HG02973 (cell line): Measurements from ENCODE around the gene PSAPL1.

ENCODE experiments used
- ATAC-seq: cut with Tn5 transposase; IDR thresholded peaks from one replicate; pipeline ENCODE4 v1.9.1; 2021; ENCODE audit warnings: moderate library complexity; ENCODE audit not compliant: unreplicated experiment

Gene PSAPL1

DNA sequence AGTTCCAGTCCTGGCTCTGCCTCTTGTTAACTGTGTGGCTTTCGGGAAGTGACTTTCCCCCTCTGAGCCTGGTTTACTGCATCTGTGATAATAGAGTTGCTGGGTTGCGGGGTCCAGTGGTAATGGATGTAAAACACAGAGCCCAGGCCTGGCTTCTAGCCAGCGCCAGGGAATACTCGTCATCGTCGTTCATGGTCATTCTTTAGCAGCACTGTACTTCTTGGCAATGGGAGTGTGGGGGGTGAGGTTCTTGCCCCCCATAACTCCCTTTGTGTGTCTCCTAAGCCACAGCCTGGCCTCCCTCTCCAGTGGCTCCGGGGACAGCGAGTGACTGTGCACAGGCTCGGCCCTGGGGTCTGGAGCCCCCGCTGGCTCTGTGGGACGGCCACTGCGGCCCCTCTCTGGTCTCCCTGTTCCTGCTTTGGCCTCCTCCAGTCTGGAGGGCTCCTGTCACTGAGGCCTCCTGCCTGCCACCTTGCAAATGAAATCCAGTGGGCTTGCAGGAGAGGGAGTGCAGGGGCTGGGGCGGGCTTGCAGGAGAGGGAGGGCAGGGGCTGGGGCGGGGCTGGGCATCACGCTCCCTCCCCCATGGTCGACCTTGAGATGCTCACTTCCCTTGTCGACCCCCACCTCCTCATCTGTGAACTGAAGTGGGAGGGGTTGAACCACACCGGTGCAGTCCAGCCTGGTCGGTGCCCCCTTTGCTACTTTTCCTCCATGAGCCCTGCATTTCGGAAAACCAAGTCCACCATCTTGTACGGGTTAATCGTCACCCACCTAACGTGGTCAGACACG, 13.2 kb downstream of the PSAPL1 start:
- ATAC-seq, result no peak

DNA sequence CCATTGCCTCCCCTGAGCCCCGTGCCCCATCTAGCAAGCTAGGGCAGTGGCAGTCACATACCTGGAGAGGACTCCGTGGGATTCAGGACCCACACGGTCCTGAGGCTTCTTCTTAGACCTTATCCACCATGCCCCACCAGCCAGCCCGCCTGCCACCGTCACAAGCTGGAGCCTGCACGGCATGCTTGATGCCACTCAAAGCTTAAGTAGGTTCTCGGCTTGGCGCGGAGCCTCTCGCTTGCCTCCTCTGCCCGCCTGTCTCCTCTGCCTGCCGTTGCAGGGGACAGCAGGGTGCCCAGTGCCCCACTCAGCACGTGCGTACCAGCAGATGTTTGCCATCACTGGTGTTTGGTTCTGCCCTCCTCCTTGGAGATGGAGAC, 14.1 kb downstream of the PSAPL1 start:
- ATAC-seq, result no peak

DNA sequence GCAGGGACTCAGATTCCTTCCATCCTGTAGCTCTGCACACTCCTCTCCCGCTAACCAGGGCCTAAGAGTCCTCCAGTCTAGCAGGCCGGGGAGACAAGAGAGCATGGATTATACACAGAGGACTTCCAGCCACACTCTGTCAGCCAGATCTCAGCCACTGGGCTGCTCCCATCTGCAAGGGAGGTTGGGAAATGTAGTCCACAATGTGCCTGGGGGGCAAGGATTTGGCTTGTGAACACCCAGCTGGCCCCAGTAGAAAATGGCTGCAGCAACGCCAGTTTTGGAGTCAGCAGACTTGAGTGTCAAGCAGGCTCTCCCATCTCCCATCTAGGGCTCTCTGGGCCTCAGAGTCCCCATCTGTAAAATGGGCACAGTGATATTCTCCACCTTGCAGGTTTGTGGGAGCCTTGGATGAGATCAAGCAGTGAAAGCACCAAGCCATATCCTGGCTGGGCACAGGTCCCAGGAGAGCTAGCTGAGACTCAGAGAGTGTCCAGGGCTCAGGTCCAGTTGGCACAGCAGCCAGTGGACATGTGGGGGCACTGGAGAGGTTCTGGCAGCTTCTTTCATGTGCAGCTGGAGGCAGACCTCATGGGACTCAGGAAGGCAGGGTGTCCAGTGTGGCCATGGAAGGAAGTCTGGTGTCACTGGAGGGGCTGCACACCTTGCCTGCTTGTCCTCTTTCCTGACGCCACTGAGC, 14.6 kb downstream of the PSAPL1 start:
- no peak for ATAC-seq

DNA sequence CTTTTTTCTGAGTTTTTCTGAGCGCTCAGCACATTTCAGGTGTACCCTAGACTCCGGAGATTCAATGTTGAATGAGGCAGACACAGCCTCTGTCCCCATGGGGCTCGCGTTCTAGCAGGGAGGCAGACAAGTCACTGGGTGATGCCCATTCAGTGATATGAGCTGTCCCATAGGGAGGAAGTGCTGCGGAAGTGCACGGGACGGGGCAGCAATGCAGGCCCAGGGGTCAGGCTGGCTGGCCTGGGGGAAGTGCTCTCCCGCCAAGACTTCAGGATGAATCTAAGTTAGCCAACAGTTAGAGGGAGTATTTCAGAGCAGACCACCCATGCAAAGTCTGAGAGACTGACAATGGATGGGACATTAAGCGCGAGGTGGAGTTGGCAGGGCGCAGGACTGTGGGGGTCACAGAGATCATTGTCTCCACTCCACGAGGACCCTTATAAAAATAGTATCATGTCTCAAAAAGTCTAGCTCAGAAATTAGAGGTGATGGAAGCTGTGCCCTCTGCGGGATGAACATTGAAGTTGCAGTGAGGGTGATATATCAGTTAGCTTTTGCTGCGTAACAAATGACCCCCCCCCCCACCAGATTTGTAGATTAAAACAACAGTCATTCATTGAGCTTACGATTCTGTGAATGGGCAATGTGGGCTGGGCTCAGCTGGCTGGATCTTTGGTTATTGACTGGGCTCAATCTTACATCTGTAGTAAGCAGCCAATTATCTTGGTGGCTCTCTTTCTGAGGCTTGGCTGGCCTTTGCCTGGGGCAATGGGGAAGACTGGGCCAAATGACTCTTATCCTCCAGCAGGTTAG, 16.4 kb downstream of the PSAPL1 start:
- no peak for ATAC-seq

DNA sequence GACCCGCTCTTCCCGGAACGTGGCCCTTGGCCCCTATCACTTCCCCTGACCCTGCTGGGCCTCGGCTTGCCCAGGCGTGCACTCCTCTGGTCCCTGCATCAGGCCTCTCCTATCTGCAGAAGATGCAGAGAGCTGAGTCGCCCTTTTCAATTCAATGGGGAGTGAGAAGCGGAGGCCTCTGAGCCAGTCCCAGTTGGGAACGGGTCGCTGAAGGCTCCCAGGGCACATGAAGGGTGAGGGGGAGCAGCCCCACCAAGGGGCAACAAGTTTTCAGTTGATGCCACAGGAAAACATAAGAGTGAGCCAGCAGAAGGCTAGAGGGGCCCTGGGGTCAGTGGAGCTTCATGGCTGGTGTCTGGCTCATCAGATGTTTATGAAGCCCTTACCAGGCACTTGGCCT, 17.1 kb downstream of the PSAPL1 start:
- no peak for ATAC-seq

DNA sequence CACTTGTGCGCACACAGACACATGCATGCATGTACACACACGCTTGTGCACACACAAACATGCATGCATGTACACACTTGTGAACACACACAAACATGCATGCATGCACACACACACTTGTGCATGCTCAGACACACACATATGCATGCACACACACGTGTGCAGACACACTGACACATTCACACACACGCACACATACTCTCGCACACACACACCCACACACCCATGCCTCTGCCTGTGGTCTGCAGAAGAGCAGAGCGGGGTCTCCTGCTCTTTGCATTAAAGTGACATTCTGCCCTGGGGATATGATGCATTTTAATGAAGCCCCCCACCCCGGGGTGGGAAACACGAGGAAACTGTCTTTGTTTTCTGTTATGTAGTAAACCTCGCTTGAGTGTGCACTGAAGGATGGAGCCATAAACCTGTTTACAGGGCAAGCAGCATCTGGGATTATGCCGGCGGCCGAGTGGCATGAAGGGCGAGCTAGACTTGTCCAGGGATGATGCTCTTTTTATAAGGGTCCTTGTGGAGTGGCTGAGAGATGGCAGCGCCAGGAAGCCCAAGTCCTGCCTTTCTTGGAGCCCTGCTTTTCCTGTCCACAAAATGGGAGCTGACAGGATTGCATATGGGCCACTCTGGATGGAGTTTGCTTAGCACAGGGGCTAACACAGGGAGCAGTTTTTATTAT, 17.8 kb downstream of the PSAPL1 start:
- ATAC-seq, result no peak

DNA sequence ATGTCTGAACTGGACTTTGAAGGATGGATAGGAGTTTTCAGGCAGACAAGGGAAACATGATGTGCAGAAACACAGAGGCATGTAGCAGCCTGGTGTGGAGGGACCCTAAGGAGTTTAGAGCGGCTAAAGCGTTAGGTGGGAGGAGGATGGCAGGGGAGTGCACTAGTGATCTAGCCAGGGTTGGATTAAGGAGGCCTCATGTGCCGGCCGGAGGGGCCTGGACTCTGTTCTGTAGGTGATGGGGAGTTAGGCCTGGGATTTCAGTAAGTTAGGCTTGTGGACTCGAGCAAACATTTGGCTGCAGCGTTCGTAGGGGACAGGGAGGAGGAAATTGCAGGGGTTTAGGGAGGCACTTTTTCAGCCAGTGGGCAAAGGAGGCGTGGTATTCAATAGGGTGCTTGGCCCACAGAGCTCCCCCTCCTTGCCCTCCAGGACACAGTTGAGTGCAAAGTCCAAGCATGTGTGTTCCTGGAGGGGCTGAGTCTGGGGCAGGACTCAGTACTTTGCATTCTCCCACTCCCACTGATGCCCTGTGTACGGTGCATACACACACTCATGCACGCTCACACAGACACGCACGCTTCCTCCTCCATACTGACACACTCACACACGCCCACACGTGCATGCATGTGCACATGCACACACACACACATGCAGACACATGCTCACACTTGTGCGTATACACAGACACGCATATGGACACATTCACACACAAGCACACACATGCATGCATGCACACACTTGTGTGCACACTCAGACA, 18.6 kb downstream of the PSAPL1 start:
- ATAC-seq, result no peak

DNA sequence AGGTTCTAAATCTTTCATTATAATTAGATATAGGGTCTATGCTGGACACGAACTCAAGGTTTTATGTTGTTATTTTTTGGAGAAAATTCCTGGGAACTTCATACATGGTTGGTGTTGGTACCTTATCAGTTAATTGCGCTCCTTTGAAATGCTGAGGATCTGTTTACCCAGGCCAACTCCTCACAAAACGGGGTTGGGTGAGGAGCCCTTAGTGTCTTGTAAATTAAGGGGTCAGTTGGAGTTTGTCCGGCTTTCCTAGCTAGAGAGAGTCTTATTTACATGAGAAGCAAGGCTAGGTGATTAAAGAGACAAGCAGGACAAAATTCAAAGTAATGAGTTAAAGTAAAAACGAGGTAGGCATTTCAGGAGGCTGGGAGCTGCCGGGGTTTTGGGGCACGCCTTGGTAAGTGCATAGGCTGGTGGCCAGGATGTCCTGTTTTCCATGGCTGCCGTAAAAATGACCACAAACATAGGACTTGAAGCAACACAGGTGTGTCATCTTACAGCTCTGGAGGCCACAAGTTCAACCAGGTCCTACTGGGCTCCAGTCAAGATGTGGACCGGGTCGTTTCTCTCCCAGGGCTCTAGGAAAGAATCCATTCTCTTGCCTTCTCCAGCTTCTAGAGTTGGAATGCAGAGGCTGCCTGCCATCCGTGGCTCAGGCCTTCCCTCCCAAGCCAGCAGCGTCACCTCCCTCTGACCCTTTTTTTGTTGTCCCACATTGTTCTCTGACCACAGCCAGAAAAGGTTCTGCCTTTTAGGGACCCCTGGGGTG, 19.8 kb downstream of the PSAPL1 start:
- no peak for ATAC-seq

DNA sequence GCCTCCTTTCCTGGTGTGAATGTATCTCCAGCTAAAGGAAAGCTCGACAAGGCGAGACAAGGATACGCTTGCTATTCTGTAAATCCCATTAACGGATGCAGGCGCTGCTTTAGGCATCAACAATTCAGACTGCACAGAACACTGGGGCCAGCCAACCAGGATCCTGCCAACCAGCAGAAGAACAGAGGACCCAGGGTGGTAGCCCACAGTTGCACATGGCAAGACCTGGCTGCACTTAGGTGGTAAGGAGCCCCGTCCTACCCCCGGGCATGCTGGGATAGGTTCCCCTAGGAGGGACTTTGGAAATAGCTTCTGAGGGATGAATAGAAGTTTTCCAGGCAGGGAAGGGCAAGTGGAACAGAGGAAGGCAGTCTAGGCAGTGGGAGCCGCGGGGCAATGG, 20.7 kb downstream of the PSAPL1 start:
- ATAC-seq, result no peak

DNA sequence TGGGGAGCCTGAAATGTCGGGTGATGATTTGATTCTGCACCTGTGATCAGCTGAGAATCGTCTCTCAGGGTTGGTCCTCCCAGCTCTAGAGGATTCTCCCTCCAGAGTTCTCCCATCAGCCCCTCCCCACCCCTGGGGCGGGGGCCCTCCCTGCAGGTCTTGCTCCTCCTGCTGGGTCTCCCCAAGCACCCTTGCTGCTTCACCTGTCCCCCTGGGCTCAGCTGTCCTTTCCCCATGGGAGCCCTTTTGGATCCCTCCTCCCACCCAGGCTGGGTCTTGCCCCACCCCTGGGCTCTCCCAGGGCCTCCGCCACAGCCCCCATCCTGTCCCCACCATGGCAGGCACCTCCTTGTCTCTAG, 22.2 kb downstream of the PSAPL1 start:
- ATAC-seq, result no peak

DNA sequence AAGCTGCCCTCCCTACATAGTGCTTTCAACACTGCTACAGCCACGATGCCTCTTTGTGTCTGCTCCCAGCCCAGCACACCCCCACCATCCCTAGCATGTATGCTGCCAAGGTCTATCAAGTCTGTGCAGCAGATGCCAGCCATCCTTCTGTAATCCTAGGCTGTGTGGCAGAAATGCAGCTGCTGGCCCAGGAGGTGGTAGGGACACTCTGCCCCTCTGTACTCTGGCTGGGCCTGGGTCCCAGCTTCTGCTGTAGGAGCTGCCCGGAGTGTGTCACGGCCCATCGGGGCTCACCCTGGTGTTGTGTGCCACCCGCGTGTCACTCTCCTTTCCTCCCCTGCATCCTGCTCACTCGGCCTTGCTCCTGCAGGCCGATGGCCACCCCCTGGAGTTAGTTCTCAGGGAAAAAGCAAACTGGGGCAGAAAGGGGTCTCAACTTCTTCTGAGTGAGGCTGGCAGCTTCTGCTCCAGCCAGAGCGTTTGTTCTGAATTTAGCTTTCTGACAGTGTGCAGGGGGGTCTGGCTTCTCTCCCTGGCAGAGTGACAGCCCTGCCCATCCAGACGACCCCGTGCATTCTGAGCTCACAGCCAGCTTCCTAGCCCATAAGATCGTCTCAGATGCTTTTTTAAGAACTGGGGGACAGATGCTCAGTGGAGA, 22.7 kb downstream of the PSAPL1 start:
- no peak for ATAC-seq

DNA sequence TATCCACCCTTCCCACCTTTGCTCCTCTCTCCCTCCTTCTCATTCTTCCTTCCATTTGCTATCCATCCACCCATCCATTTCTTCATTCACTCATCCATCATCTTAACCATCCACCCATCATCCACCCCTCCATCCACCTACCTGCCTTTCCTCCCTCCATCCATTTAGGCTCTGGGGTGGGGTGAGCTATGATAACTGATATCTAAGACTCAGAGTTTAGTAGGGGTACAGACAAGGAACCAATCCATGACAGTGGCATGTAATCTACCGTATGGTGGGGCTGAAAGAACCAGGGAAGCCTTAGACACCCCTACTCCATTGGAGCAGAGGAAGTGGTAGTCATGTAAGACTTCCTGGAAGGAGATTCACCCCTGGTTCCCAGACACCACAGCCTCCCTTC, 23.2 kb downstream of the PSAPL1 start:
- ATAC-seq, result no peak

DNA sequence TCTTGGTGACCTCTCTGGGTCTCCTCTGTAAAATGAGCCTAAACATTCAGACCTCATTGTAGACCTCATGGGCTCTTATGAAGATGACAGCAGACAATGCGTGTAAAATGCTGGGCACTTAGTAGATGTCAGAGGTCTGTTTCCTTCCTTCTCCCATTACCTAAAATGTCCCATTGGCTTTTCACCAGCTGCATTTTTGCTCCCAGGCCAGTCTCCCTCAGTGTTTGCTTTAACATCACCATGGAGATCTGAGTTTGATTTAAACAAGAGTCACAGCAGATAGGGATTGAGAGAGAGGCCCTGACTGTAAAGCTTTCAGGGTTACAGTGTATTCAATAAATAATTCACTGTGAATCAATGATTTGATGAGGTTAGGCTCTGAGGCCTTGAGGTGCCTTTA, 24.3 kb downstream of the PSAPL1 start:
- ATAC-seq, result no peak

DNA sequence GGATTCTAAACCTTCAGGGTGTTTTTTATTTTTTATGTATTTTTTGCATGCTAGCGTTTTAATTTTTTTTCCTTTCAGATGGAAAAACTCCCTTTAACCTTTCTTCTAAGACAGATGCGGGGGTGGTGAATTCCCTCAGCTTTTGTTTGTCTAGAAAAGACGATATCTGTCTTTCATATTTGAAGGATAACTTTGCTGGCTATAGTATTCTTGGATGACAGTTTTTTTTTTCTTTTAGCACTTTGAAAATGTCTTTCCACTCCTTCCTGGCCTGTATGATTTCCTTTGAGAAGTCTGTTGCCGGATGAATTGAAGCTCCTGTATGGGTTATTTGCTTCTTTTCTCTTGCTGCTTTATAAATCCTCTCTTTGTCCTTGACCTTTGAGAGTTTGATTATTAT, 26.6 kb downstream of the PSAPL1 start:
- ATAC-seq, result no peak

DNA sequence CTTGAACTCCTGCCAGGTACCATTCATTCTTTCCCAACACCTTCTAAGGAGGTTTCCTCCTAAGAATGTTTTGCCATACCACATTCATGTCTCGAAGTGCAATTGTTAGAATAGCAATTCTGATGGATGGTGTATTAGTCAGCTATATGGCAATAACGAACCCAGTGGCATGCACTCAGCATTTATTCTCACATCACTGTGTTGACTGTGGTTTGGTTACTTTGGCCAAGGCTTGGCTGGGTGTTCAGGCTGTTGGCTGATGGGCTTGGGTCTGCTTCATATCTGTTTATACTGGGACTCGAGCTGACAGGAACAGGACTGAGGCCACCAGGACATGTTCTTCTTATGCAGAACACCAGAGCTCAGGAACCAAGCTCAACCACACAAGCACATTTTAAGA, 31.7 kb downstream of the PSAPL1 start:
- ATAC-seq, result no peak

DNA sequence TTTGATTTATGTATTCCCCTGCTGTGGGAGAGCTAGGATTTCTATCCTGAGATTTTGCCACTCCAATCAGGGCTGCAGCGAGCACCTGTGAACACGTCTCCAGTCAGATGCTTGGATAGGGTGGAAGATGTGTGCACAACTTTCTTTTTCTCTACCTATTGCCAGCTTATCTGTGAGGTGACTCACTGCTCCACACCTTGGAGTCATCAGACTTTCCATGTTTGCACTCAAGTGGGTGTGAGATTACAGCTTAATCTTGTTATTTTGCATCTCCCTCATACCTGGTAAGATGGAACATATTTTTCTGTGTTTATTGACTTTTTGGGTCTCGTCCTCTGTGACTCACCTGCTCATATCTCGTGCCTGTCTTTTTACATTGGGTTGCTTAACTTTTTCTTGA, 32.2 kb downstream of the PSAPL1 start:
- ATAC-seq, result no peak

DNA sequence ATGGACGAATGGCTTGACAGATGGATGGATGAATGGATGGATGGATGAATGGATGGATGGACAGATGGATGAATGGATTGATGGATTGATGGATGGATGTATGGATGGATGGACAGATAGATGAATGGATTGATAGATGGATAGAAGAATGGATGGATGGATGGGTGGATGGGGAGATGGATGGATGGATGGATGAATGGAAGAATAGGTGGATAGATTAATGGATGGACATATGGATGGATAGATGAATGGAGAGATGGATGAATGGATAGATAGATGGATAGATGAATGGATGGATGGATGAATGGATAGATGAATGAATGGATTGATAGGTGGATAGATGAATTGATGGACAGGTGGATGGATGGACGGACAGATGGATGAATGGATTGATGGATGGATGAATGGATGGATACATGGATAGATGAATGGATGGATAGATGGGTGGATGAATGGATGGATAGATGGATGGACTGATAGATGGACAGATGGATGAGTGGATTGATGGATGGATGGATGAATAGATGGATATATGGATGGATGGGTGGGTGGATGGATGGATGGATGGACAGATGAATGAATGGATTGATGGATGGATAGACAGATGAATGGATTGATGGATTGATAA, 33.9 kb downstream of the PSAPL1 start:
- no peak for ATAC-seq

DNA sequence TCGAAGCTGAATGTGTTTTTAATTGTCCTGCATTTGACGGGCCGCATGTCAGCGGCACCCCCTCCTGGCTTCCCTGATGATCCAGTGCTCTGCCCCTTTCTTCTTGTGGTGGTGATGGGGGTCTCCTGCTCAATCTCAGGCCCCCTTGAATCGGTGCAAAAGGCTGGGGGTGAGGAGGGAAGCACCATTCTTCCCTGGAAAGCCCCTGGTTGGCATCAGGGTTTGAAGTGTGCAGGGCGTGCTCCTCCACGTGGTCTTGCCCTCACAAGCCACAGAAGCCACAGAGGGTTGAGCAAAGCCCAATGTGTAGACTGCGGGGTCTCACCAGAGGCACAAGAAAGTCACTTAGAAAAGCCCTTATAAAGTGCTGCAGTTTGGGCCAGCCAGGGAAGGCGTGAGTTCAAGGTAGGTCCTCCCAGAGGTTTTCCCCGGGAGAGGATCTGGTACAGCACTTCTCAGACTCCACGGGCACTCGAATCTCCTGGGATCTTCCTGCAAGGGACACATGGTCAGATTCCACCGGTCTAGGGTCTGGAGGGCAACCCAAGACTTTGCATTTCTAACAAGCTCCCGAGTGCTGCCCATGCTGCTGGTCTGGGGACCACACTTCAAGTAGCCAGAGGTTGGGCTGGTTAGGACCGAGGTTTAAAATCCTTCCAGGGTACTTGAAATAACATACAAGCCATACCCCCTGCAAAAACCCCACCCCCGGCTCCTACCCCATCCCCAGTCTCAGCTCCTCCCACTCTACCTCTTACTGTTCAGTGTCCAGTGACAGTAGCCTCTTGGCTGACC, 35.1 kb downstream of the PSAPL1 start:
- no peak for ATAC-seq
